Uterus (tissue), 4 donors: Measurements from ENCODE around the gene NRDE2. TPM values are rescaled to one million over a fixed set of nuclear protein-coding genes. Genes with fewer than 3 reads are reported as not detected.

ENCODE experiments used
- DNase-seq, 2 donors: peaks; one replicate each; pipeline ENCODE4 v3.0.0-alpha.2; 2019 to 2020
- H3K27ac ChIP-seq, 2 donors: fragments of 200-600 bp; sonication (generic); 1 replicate in 1 of 2; 2 replicates in 1 of 2; pipeline ENCODE4 v1.5.1; 2016 to 2018
- H3K27me3 ChIP-seq, 2 donors: fragments of 200-600 bp; sonication (generic); one replicate each; pipeline ENCODE4 v1.5.1; 2018 to 2019; ENCODE audit warnings: control low read depth in 1 of 2
- H3K36me3 ChIP-seq, 2 donors: fragments of 200-600 bp; sonication (generic); one replicate each; pipeline ENCODE4 v1.5.1; 2019; ENCODE audit warnings: control low read depth in 1 of 2
- H3K4me1 ChIP-seq, 2 donors: fragments of 200-600 bp; sonication (generic); one replicate each; pipeline ENCODE4 v1.5.1; 2018 to 2019; ENCODE audit warnings: control low read depth in 1 of 2
- H3K4me3 ChIP-seq, 2 donors: fragments of 200-600 bp; sonication (generic); 1 replicate in 1 of 2; 2 replicates in 1 of 2; pipeline ENCODE4 v1.5.1; 2018 to 2019; ENCODE audit warnings: mild to moderate bottlenecking in 1 of 2
- H3K9me3 ChIP-seq, 2 donors: fragments of 200-600 bp; sonication (generic); one replicate each; pipeline ENCODE4 v1.5.1; 2019; ENCODE audit warnings: control low read depth in 1 of 2
- POLR2A ChIP-seq, 2 donors: fragments of 450-650 bp; IDR thresholded peaks; one replicate each; pipeline ENCODE4 v1.6.1; 2016; ENCODE audit warnings: antibody characterized with exemption in 2 of 2, mild to moderate bottlenecking in 1 of 2, moderate library complexity in 1 of 2
- intact Hi-C: fragments of 100-400 bp; cut with DNase I; formaldehyde crosslinking; loops from one replicate; pipeline ENCODE4 v1.15.1; 2023; ENCODE audit warnings: low total_unique reads
- total RNA-seq, 4 donors: library from RNA; depleted of rRNA in 3 of 4; stranded (reverse); fragments of >200 nt in 3 of 4; gene quantifications; one replicate each; pipeline versions ENCODE4 v1.1.0 to v1.2.4, GENCODE V29; 2014 to 2023
- TF ChIP-seq, protein P1 (sequence below), 4 experiments: fragments of 200-600 bp in 2 of 4; fragments of 450-650 bp in 2 of 4; sonication (generic) in 2 of 4; IDR thresholded peaks; one replicate each; pipeline ENCODE4 v1.5.1; 2016 to 2019; ENCODE audit warnings: antibody characterized with exemption in 4 of 4, mild to moderate bottlenecking in 2 of 4, moderate library complexity in 1 of 4
- donor health status: DM: yes; HTN: yes; CAD: no.

Gene NRDE2
- total RNA-seq, 4 donors from 2014 or later, result 2.1 to 31.1 (median 27.0) TPM

DNA sequence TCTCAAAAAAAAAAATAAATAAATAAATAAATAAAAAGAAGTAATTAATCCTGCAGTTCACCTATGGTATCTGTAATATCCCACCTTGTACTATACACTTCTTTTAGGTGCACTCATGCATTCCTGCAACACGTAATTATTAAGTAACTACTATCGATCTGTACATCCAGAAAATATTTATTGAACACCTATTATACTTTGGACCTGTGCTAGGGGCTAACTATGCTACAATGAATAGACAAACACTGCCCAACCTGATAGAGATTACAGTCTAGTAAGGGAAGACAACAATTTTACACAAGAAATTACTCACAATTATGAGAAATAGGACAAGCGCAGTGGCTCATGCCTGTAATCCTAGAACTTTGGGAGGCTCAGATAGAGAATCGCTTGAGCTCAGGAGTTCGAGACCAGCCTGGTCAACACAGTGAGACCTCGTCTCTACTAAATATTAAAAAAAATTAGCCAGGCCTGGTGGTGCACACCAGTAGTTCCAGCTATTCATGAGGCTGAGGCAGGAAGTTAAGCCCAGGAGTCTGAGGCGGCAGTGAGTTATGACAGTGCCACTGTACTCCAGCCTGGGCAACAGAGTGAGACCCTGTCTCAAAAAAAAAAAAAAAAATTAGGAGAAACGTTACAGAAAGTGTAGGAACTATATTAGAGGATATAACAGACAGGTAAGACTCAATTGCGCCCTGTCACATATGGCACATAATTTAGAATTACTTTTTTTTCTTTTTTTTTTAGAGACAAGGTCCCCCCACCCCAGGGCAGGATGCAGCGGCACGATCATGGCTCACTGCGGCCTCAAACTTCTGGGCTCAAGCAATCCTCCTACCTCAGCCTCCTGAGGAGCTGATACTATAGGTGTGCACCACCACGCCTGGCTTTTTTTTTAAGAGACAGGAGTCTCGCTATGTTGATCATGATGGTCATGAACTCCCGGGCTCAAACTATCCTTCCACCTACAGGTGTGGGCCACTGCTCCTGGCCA, 1.2 kb downstream of the NRDE2 start:
- H3K27ac ChIP-seq, result no peak overlapping the region
- H3K27me3 ChIP-seq, result no peaks in the 10 kb centered on the region
- TF ChIP-seq POLR2A (IDR thresholded peaks at IDR 0.05), result no peak
- TF ChIP-seq, protein P1, sequence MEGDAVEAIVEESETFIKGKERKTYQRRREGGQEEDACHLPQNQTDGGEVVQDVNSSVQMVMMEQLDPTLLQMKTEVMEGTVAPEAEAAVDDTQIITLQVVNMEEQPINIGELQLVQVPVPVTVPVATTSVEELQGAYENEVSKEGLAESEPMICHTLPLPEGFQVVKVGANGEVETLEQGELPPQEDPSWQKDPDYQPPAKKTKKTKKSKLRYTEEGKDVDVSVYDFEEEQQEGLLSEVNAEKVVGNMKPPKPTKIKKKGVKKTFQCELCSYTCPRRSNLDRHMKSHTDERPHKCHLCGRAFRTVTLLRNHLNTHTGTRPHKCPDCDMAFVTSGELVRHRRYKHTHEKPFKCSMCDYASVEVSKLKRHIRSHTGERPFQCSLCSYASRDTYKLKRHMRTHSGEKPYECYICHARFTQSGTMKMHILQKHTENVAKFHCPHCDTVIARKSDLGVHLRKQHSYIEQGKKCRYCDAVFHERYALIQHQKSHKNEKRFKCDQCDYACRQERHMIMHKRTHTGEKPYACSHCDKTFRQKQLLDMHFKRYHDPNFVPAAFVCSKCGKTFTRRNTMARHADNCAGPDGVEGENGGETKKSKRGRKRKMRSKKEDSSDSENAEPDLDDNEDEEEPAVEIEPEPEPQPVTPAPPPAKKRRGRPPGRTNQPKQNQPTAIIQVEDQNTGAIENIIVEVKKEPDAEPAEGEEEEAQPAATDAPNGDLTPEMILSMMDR (IDR thresholded peaks at IDR 0.05), result no peak
- no peaks in the 10 kb centered on the region for H3K36me3 ChIP-seq
- no peaks in the 10 kb centered on the region for H3K9me3 ChIP-seq
- intact Hi-C loops, result no loop called here
- H3K4me3 ChIP-seq, result peak overlapping the region in 1 of 2 donors; percentile 76
- DNase-seq, result no peak
- H3K4me1 ChIP-seq, result no peaks in the 10 kb centered on the region

GRCh38 chr14:90321891-90322290, 9.8 kb downstream of the NRDE2 start:
- no peak overlapping the region for H3K4me3 ChIP-seq
- no peaks in the 10 kb centered on the region for H3K27me3 ChIP-seq
- no peaks in the 10 kb centered on the region for H3K9me3 ChIP-seq
- TF ChIP-seq POLR2A (IDR thresholded peaks at IDR 0.05), result no peak
- TF ChIP-seq, protein P1 (IDR thresholded peaks at IDR 0.05), result no peak
- H3K4me1 ChIP-seq, result no peaks in the 10 kb centered on the region
- H3K27ac ChIP-seq, result no peak overlapping the region
- H3K36me3 ChIP-seq, result no peaks in the 10 kb centered on the region
- intact Hi-C loops, result no loop called here
- no peak for DNase-seq

DNA sequence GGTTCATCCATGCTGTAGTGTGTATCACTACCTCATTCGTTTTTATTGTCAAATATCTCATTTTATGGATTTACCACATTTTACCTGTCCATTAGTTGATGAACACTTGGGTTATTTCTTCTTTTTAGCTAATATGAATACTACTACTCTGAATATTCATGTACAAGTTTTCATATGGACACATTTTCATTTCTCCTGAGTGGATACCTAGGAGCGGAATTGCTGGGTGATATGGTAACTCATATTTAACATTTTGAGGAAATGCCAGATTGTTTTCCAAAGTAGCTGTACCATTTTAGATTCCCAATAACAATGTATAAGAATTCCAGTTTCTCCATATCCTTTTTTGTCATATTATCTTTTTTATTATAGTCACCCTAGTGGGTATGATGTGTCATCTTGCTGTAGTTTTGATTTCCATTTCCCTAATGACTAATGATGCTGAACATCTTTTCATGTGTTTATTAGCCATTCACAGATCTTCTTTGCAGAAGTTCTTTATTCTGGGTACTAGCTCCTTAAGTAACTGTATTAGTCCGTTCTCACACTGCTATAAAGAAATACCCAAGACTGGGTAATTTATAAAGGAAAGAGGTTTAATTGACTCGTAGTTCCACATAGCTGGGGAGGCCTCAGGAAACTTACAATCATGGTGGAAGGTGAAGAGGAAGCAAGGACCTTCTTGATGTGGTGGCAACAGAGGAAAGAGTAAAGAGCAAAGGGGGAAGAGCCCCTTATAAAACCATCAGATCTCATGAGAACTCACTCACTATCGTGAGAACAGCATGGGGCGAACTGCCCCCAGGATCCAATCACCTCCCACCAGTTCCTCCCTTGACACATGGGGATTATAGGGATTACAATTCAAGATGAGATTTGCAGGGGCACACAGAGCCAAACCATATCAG, 11.9 kb downstream of the NRDE2 start:
- no peaks in the 10 kb centered on the region for H3K27me3 ChIP-seq
- no peak for DNase-seq
- no peaks in the 10 kb centered on the region for H3K4me1 ChIP-seq
- no peak for TF ChIP-seq POLR2A (IDR thresholded peaks at IDR 0.05)
- TF ChIP-seq, protein P1 (IDR thresholded peaks at IDR 0.05), result no peak
- no peaks in the 10 kb centered on the region for H3K9me3 ChIP-seq
- no peaks in the 10 kb centered on the region for H3K36me3 ChIP-seq
- intact Hi-C loops, result no loop called here
- no peak overlapping the region for H3K27ac ChIP-seq
- H3K4me3 ChIP-seq, result no peak overlapping the region

DNA sequence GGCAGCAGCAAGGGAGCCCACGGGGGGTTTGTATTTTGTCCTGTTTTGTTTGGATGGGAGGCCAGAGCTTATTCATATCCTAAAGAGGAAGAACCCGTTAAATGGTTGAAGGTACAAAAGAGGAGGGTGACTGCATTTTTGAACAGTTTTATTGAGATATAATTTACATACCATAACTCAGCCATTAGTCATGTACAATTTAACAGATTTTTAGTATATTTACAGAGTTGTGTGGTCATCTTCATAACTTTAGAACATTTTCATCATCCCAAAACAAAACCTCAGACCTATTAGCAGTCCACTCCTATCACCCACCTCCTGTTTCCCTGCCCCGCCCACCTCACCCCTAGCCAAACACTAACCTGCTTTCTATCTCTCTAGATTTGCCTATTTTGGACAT, 12.6 kb downstream of the NRDE2 start:
- no peaks in the 10 kb centered on the region for H3K4me1 ChIP-seq
- H3K36me3 ChIP-seq, result no peaks in the 10 kb centered on the region
- no peaks in the 10 kb centered on the region for H3K9me3 ChIP-seq
- TF ChIP-seq POLR2A (IDR thresholded peaks at IDR 0.05), result no peak
- TF ChIP-seq, protein P1 (IDR thresholded peaks at IDR 0.05), result no peak
- H3K27ac ChIP-seq, result no peak overlapping the region
- intact Hi-C loops, result no loop called here
- H3K4me3 ChIP-seq, result no peak overlapping the region
- H3K27me3 ChIP-seq, result no peaks in the 10 kb centered on the region
- DNase-seq, result no peak
